IMR-90 (cell line): ENCODE results near the gene GPA33. TPM values are rescaled to one million over a fixed set of nuclear protein-coding genes. Genes with fewer than 3 reads are reported as not detected.

Experiments
- ATAC-seq: fragments of 200-7000 bp; cut with Tn5 transposase; 2 replicates; pipeline ENCODE4 v1.9.1; 2020; ENCODE audit warnings: low read depth, mild to moderate bottlenecking, moderate library complexity
- BruUV-seq: library from RNA; stranded (reverse); fragments of 400-500 nt; replicated peaks from 2 replicates; lab custom pipeline; 2021; lab: Mats Ljungman, UMichigan
- CTCF ChIA-PET: fragments of 300-600 bp; formaldehyde crosslinking; extraction: SDS; loops from one replicate; lab custom pipeline; 2021; ENCODE audit warnings: antibody characterized with exemption; lab: Yijun Ruan, JAX
- POLR2A ChIA-PET: fragments of 300-600 bp; sonication (Branson Sonifier 250); formaldehyde crosslinking; loops from one replicate; lab custom pipeline; 2022; ENCODE audit warnings: antibody characterized with exemption; ENCODE audit not compliant: unreplicated experiment; lab: Charles Lee
- DNase-seq: peaks from one replicate; pipeline ENCODE4 v3.0.0; 2013
- H2AFZ ChIP-seq: replicated peaks from 2 replicates; pipeline ENCODE3; 2013; ENCODE audit warnings: low read length, mild to moderate bottlenecking; ENCODE audit not compliant: poor library complexity
- H2AK5ac ChIP-seq: 2 replicates; pipeline ENCODE4 v1.6.1; 2013; ENCODE audit warnings: low read depth, low read length, inconsistent platforms
- H2AK9ac ChIP-seq: replicated peaks from 2 replicates; pipeline ENCODE3; 2013; ENCODE audit warnings: mild to moderate bottlenecking, low read depth, low read length, moderate library complexity; ENCODE audit not compliant: poor library complexity
- H2BK120ac ChIP-seq: 2 replicates; pipeline ENCODE4 v1.6.1; 2013; ENCODE audit warnings: low read depth, low read length, inconsistent platforms
- H2BK15ac ChIP-seq: 3 replicates; pipeline ENCODE4 v1.6.1; 2013; ENCODE audit warnings: low read depth, low read length, inconsistent platforms
- H2BK20ac ChIP-seq: 2 replicates; pipeline ENCODE4 v1.6.1; 2013; ENCODE audit warnings: low read depth, mild to moderate bottlenecking, inconsistent platforms, low read length, moderate library complexity
- H2BK5ac ChIP-seq: 2 replicates; pipeline ENCODE4 v1.6.1; 2013; ENCODE audit warnings: mild to moderate bottlenecking, low read depth, low read length, inconsistent platforms; ENCODE audit not compliant: poor library complexity, severe bottlenecking
- H3K14ac ChIP-seq: replicated peaks from 2 replicates; pipeline ENCODE4 v1.6.1; 2013; ENCODE audit warnings: low read depth, low read length, inconsistent platforms
- H3K18ac ChIP-seq: 2 replicates; pipeline ENCODE4 v1.6.1; 2013; ENCODE audit warnings: low read depth, low read length, control low read depth
- H3K23ac ChIP-seq: 2 replicates; pipeline ENCODE4 v1.6.1; 2013; ENCODE audit warnings: low read depth, low read length, inconsistent platforms
- H3K27ac ChIP-seq: 2 replicates; pipeline ENCODE4 v1.5.1; 2013; ENCODE audit warnings: mild to moderate bottlenecking, control low read depth, low read length; ENCODE audit not compliant: insufficient read depth
- H3K27me3 ChIP-seq: 2 replicates; pipeline ENCODE4 v1.6.1; 2013; ENCODE audit warnings: low read length; ENCODE audit not compliant: control insufficient read depth, insufficient read depth
- H3K36me3 ChIP-seq: 2 replicates; pipeline ENCODE4 v1.6.1; 2013; ENCODE audit warnings: low read length, mixed read lengths; ENCODE audit not compliant: control insufficient read depth, insufficient read depth
- H3K4ac ChIP-seq: 2 replicates; pipeline ENCODE4 v1.6.1; 2013; ENCODE audit warnings: low read depth, low read length, inconsistent platforms
- H3K4me1 ChIP-seq: 2 replicates; pipeline ENCODE4 v1.6.1; 2013; ENCODE audit warnings: low read length, mixed read lengths; ENCODE audit not compliant: control insufficient read depth, insufficient read depth
- H3K4me2 ChIP-seq: 2 replicates; pipeline ENCODE4 v1.6.1; 2013; ENCODE audit warnings: low read depth, mild to moderate bottlenecking, control low read depth, low read length, moderate library complexity
- H3K4me3 ChIP-seq: 2 replicates; pipeline ENCODE4 v1.5.1; 2013; ENCODE audit warnings: low read depth, mild to moderate bottlenecking, control low read depth, low read length, moderate library complexity; ENCODE audit not compliant: insufficient read depth
- H3K56ac ChIP-seq: 2 replicates; pipeline ENCODE4 v1.6.1; 2013; ENCODE audit warnings: low read length, inconsistent platforms; ENCODE audit not compliant: insufficient read depth; ENCODE audit errors: extremely low read depth
- H3K79me1 ChIP-seq, 2 experiments: 2 replicates each; pipeline ENCODE4 v1.6.1; 2013; ENCODE audit warnings: low read length in 2 of 2, inconsistent platforms in 1 of 2, low read depth in 1 of 2
- H3K9ac ChIP-seq: 2 replicates; pipeline ENCODE4 v1.6.1; 2013; ENCODE audit warnings: low read depth, low read length, control low read depth
- H3K9me1 ChIP-seq: 2 replicates; pipeline ENCODE4 v1.6.1; 2013; ENCODE audit warnings: low read length, inconsistent platforms; ENCODE audit not compliant: insufficient read depth
- H3K9me3 ChIP-seq: 2 replicates; pipeline ENCODE4 v1.6.1; 2013; ENCODE audit warnings: low read length; ENCODE audit not compliant: control insufficient read depth, insufficient read depth
- H4K20me1 ChIP-seq: 2 replicates; pipeline ENCODE4 v1.6.1; 2013; ENCODE audit warnings: low read length, inconsistent platforms; ENCODE audit not compliant: insufficient read depth
- H4K5ac ChIP-seq: 2 replicates; pipeline ENCODE4 v1.6.1; 2013; ENCODE audit warnings: mild to moderate bottlenecking, low read depth, low read length, control low read depth
- H4K8ac ChIP-seq, 2 experiments: 2 replicates each; pipeline ENCODE4 v1.6.1; 2013; ENCODE audit warnings: low read depth in 2 of 2, low read length in 2 of 2, control low read depth in 1 of 2, inconsistent platforms in 1 of 2
- H4K91ac ChIP-seq: 2 replicates; pipeline ENCODE4 v1.6.1; 2013; ENCODE audit warnings: low read depth, low read length, inconsistent platforms; ENCODE audit not compliant: insufficient read depth
- BHLHE40 ChIP-seq: fragments of 150-350 bp; IDR thresholded peaks from 2 replicates; pipeline ENCODE4 v1.6.1; 2016; ENCODE audit warnings: mild to moderate bottlenecking, low read depth, low read length
- CEBPB ChIP-seq: IDR thresholded peaks from 2 replicates; pipeline ENCODE4 v1.6.1; 2012; ENCODE audit warnings: low read depth, low read length, improper control_type of control experiment
- CHD1 ChIP-seq: IDR thresholded peaks from 2 replicates; pipeline ENCODE4 v1.6.1; 2012; ENCODE audit warnings: low read depth, low read length, improper control_type of control experiment
- CTCF ChIP-seq: conservative IDR thresholded peaks from 2 replicates; pipeline ENCODE4 v1.5.1; 2012; ENCODE audit warnings: mild to moderate bottlenecking, low read depth, low read length, improper control_type of control experiment
- ELK1 ChIP-seq: fragments of 150-350 bp; IDR thresholded peaks from 2 replicates; pipeline ENCODE4 v1.6.1; 2016; ENCODE audit warnings: low read depth, mild to moderate bottlenecking, low read length, moderate library complexity, borderline replicate concordance
- FOS ChIP-seq: fragments of 150-350 bp; IDR thresholded peaks from 2 replicates; pipeline ENCODE4 v1.6.1; 2016; ENCODE audit warnings: low read depth, low read length
- MAZ ChIP-seq: IDR thresholded peaks from 2 replicates; pipeline ENCODE4 v1.6.1; 2012; ENCODE audit warnings: low read depth, mild to moderate bottlenecking, low read length, improper control_type of control experiment, moderate library complexity, borderline replicate concordance
- MXI1 ChIP-seq: IDR thresholded peaks from 2 replicates; pipeline ENCODE4 v1.6.1; 2012; ENCODE audit warnings: low read depth, mild to moderate bottlenecking, low read length, moderate library complexity, borderline replicate concordance
- NFE2L2 ChIP-seq: fragments of 150-350 bp; IDR thresholded peaks from 2 replicates; pipeline ENCODE4 v1.6.1; 2016; ENCODE audit warnings: low read depth, mild to moderate bottlenecking, low read length
- POLR2A ChIP-seq: IDR thresholded peaks from 2 replicates; pipeline ENCODE4 v1.6.1; 2012; ENCODE audit warnings: mild to moderate bottlenecking, low read depth, low read length
- RAD21 ChIP-seq: IDR thresholded peaks from 2 replicates; pipeline ENCODE4 v1.6.1; 2012; ENCODE audit warnings: low read length, improper control_type of control experiment
- RCOR1 ChIP-seq: IDR thresholded peaks from 2 replicates; pipeline ENCODE4 v1.6.1; 2012; ENCODE audit warnings: mild to moderate bottlenecking, low read length, improper control_type of control experiment; ENCODE audit not compliant: insufficient replicate concordance
- RFX5 ChIP-seq: IDR thresholded peaks from 2 replicates; pipeline ENCODE4 v1.8.0; 2012; ENCODE audit warnings: low read depth, mild to moderate bottlenecking, low read length, moderate library complexity
- SMC3 ChIP-seq: fragments of 150-350 bp; IDR thresholded peaks from 2 replicates; pipeline ENCODE4 v1.6.1; 2016; ENCODE audit warnings: low read depth, mild to moderate bottlenecking, antibody characterized with exemption, low read length, moderate library complexity
- USF2 ChIP-seq: fragments of 150-350 bp; IDR thresholded peaks from 2 replicates; pipeline ENCODE4 v1.6.1; 2017; ENCODE audit warnings: mild to moderate bottlenecking, antibody characterized with exemption, low read length, low read depth
- WGBS, 2 experiments: methylation state at CpG; one replicate each; pipeline versions ENCODE4 v1.1.5 to v1.1.7; 2013; ENCODE audit warnings: missing lambda C conversion rate in 2 of 2; ENCODE audit not compliant: insufficient read length in 1 of 2; ENCODE audit errors: extremely low coverage in 2 of 2; 5-methylcytosine and 5-hydroxymethylcytosine counted together
- dilution Hi-C: fragments of 300-500 bp; cut with HindIII; formaldehyde crosslinking; loops from one replicate; pipeline ENCODE4 v1.14.3; 2018; ENCODE audit warnings: low sequenced_read_pairs; ENCODE audit not compliant: unreplicated experiment
- in situ Hi-C: fragments of 300-500 bp; cut with MboI; formaldehyde crosslinking; loops from 3 replicates; pipeline ENCODE4 v1.14.3; 2019; ENCODE audit warnings: low sequenced_read_pairs, inconsistent platforms, mixed read lengths
- intact Hi-C: fragments of 100-400 bp; cut with micrococcal nuclease; formaldehyde crosslinking; loops from 2 replicates; pipeline ENCODE4 v1.10.0; 2022
- polyA plus RNA-seq, 3 experiments: library from polyadenylated mRNA; depleted of rRNA; stranded (reverse); fragments of >200 nt; gene quantifications; 2 replicates each; pipeline ENCODE4 v1.2.3, GENCODE V29; 2012; ENCODE audit warnings: low replicate concordance in 1 of 3
- total RNA-seq: library from RNA; depleted of rRNA; stranded (reverse); fragments of >200 nt; gene quantifications from 2 replicates; pipeline ENCODE4 v1.2.3, GENCODE V29; 2012

Gene GPA33
- total and polyA plus RNA-seq, 2 of the 4 experiments (the other 2 are of a cell fraction), result not detected

GRCh38 chr1:167061073-167061464 is 29.1 kb downstream of the GPA33 start:
- H3K4ac ChIP-seq, result no peak overlapping the region
- H3K56ac ChIP-seq, result no peak overlapping the region
- CTCF ChIA-PET, result interaction anchor here (1.4 to 4.8 kb wide), 3 partner anchors 9 to 380 kb away, joined by 3 to 41 read pairs (median 3); no protein-coding TSS in a partner anchor
- H3K27me3 ChIP-seq, result peaks cover 9% of the 10 kb centered on the region
- no peaks in the 10 kb centered on the region for H4K20me1 ChIP-seq
- peaks cover 6% of the 10 kb centered on the region; the same call in 1 of the 2 replicates for H3K9me1 ChIP-seq
- H3K79me1 ChIP-seq, result no peaks in the 10 kb centered on the region
- no peak for TF ChIP-seq RAD21
- no peak for TF ChIP-seq CTCF
- TF ChIP-seq MXI1, result no peak
- no peak for TF ChIP-seq FOS
- TF ChIP-seq MAZ, result no peak
- no peak for TF ChIP-seq CHD1
- no peak for TF ChIP-seq NFE2L2
- no peak for TF ChIP-seq BHLHE40
- no peak for TF ChIP-seq SMC3
- no peak for TF ChIP-seq USF2
- no peak for TF ChIP-seq RCOR1
- no peak for TF ChIP-seq CEBPB
- no peak for TF ChIP-seq RFX5
- no peak for TF ChIP-seq ELK1
- TF ChIP-seq POLR2A, result no peak
- intact Hi-C loops (no loop called here), in situ Hi-C loops (loop anchor here (10.0 kb wide), 1 partner anchor 474 kb away; no protein-coding TSS in a partner anchor), dilution Hi-C loops (no loop called here)
- no peak overlapping the region for H3K27ac ChIP-seq
- H4K8ac ChIP-seq, result no peak overlapping the region
- H2AK9ac ChIP-seq, result no peak overlapping the region
- no peak overlapping the region for H2BK120ac ChIP-seq
- no CpG with 5 or more reads among the region's 3 CpGs for WGBS, 2 experiments
- DNase-seq (no peak), ATAC-seq (no peak)
- H3K9me3 ChIP-seq, result no peaks in the 10 kb centered on the region
- H3K18ac ChIP-seq, result no peak overlapping the region
- H3K4me3 ChIP-seq, result no peak overlapping the region
- no peaks in the 10 kb centered on the region for H3K36me3 ChIP-seq
- no peak overlapping the region for H3K9ac ChIP-seq
- no peak overlapping the region for H2AK5ac ChIP-seq
- H2BK15ac ChIP-seq, result no peak overlapping the region
- no peak overlapping the region for H3K4me2 ChIP-seq
- H2AFZ ChIP-seq, result no peak overlapping the region
- H3K4me1 ChIP-seq, result no peaks in the 10 kb centered on the region
- BruUV-seq, result no TSS peak
- no peak overlapping the region for H4K5ac ChIP-seq
- H4K91ac ChIP-seq, result no peak overlapping the region
- no peak overlapping the region for H2BK20ac ChIP-seq
- H3K23ac ChIP-seq, result no peak overlapping the region
- no peak overlapping the region for H3K14ac ChIP-seq
- POLR2A ChIA-PET, result no interaction called here
- H2BK5ac ChIP-seq, result no peak overlapping the region
